OCI-LY1 (cell line): ENCODE data around the gene PTPRN2.

Experiments
- H2AFZ ChIP-seq: fragments of 200-600 bp; sonication (generic), shearing (Covaris generic); 2 replicates; pipeline ENCODE4 v1.6.0; 2014; ENCODE audit warnings: antibody characterized with exemption, mild to moderate bottlenecking, low read length
- H3F3A ChIP-seq: fragments of 200-600 bp; sonication (generic), shearing (Covaris generic); 2 replicates; pipeline ENCODE4 v1.6.0; 2014; ENCODE audit warnings: mild to moderate bottlenecking, antibody characterized with exemption, low read length, moderate library complexity; ENCODE audit not compliant: insufficient read depth
- H3K27ac ChIP-seq: fragments of 200-600 bp; sonication (generic); 2 replicates; pipeline ENCODE4 v1.5.1; 2014; ENCODE audit warnings: low read length, mixed run types, mild to moderate bottlenecking, low read depth; ENCODE audit not compliant: poor library complexity, severe bottlenecking
- H3K27me3 ChIP-seq: fragments of 200-600 bp; sonication (generic); 2 replicates; pipeline ENCODE4 v1.6.0; 2014; ENCODE audit warnings: antibody characterized with exemption, mild to moderate bottlenecking, low read length, moderate library complexity; ENCODE audit not compliant: insufficient read depth
- H3K36me3 ChIP-seq: fragments of 200-600 bp; sonication (generic); 2 replicates; pipeline ENCODE4 v1.6.1; 2014; ENCODE audit warnings: mild to moderate bottlenecking, antibody characterized with exemption, low read length, moderate library complexity, mixed read lengths; ENCODE audit not compliant: insufficient read depth
- H3K4me1 ChIP-seq: fragments of 200-600 bp; sonication (generic); 2 replicates; pipeline ENCODE4 v1.5.1; 2014; ENCODE audit warnings: mild to moderate bottlenecking, low read length, moderate library complexity; ENCODE audit not compliant: insufficient read depth, severe bottlenecking
- H3K4me2 ChIP-seq: fragments of 200-600 bp; sonication (generic), shearing (Covaris generic); 2 replicates; pipeline ENCODE4 v1.6.1; 2014; ENCODE audit warnings: low read length
- H3K4me3 ChIP-seq: fragments of 200-600 bp; sonication (generic); 2 replicates; pipeline ENCODE4 v1.5.1; 2014; ENCODE audit warnings: low read length, low read depth, mild to moderate bottlenecking, mixed read lengths; ENCODE audit not compliant: poor library complexity, severe bottlenecking
- H3K79me2 ChIP-seq: fragments of 200-600 bp; shearing (Covaris generic); 2 replicates; pipeline ENCODE4 v1.6.1; 2016; ENCODE audit warnings: mixed run types, low read length, mixed read lengths; ENCODE audit not compliant: insufficient read depth
- H3K9ac ChIP-seq: fragments of 200-600 bp; sonication (generic), shearing (Covaris generic); 2 replicates; pipeline ENCODE4 v1.6.1; 2014; ENCODE audit warnings: mild to moderate bottlenecking, low read length, mixed read lengths
- H3K9me2 ChIP-seq: fragments of 200-600 bp; sonication (generic), shearing (Covaris generic); 2 replicates; pipeline ENCODE4 v1.6.1; 2014; ENCODE audit warnings: low read depth, mild to moderate bottlenecking, low read length, mixed read lengths
- H3K9me3 ChIP-seq: fragments of 200-600 bp; shearing (Covaris generic); 2 replicates; pipeline ENCODE4 v1.6.1; 2014; ENCODE audit warnings: low read length, mixed read lengths
- H4K20me1 ChIP-seq: fragments of 200-600 bp; sonication (generic), shearing (Covaris generic); 2 replicates; pipeline ENCODE4 v1.6.0; 2016; ENCODE audit warnings: mild to moderate bottlenecking, low read length; ENCODE audit not compliant: insufficient read depth
- CTCF ChIP-seq: fragments of 200-600 bp; sonication (generic), shearing (Covaris generic); IDR thresholded peaks from 2 replicates; pipeline ENCODE4 v1.5.1; 2017; ENCODE audit warnings: mild to moderate bottlenecking, antibody characterized with exemption, low read length, moderate library complexity, mixed read lengths
- EZH2 ChIP-seq: fragments of 200-600 bp; sonication (generic), shearing (Covaris generic); IDR thresholded peaks from 2 replicates; pipeline ENCODE4 v1.8.0; 2017; ENCODE audit warnings: borderline replicate concordance, mixed run types, mild to moderate bottlenecking, antibody characterized with exemption, low read length, moderate library complexity, mixed read lengths

PTPRN2 gene

GRCh38 chr7:158367634-158367982 lies 220.0 kb downstream of the PTPRN2 start:
- Histone ChIP-seq H3K4me1 (no peaks in the 10 kb centered on the region), H3K36me3 (no peaks in the 10 kb centered on the region), H3K4me2 (no peak overlapping the region), H3K9me2 (no peaks in the 10 kb centered on the region), H3K9me3 (no peaks in the 10 kb centered on the region), H3K4me3 (no peak overlapping the region), H3K9ac (no peak overlapping the region), H2AFZ (no peak overlapping the region), H3K79me2 (no peaks in the 10 kb centered on the region), H4K20me1 (no peaks in the 10 kb centered on the region), H3F3A (no peaks in the 10 kb centered on the region), H3K27ac (no peak overlapping the region), H3K27me3 (peaks cover 3% of the 10 kb centered on the region; the same call in 1 of the 2 replicates)
- TF ChIP-seq CTCF (no peak), EZH2 (no peak)

DNA sequence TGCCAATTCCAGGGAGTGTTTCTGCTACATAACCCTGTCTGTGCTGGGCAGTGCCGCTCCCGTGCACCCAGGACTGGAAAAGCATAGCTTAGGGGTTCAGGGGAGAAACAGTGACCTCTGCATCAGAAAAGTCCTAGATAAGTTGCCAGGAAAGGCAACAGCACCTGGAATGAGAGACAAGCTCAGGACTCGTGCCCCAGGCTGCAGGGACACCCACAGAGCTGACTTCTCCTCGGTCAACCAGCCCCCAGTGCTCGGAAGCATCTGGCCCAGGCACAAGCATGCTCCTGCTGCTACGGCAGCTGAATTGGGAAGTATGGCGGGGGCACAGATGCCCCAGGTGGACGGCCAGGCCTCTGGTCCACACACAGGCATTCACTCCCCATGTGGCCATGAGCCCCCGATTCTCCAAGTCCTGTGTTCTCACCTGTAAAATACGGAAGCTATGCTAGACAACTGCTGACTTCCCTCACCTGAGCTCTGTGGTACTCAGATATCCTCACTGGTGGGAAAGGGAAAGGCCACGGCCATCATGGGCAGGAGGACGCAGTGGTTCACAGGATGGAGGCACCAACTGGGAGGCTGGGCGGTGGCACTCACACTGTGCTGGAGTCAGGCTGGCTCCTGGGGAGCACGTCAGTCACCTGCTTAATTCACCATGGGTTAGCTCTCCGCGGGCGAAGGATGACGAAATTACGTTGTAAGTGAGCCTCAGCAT lies 220.5 kb downstream of the PTPRN2 start:
- no peak overlapping the region for H3K4me2 ChIP-seq
- no peak overlapping the region for H3K9ac ChIP-seq
- H3K27me3 ChIP-seq = 0 out of 2 replicates have a peak, but pooled peaks cover 3% of the 10 kb centered on the region
- no peaks in the 10 kb centered on the region for H4K20me1 ChIP-seq
- no peaks in the 10 kb centered on the region for H3K9me3 ChIP-seq
- H3K4me1 ChIP-seq = no peaks in the 10 kb centered on the region
- TF ChIP-seq CTCF (no peak), EZH2 (no peak)
- no peaks in the 10 kb centered on the region for H3K79me2 ChIP-seq
- H3K4me3 ChIP-seq = no peak overlapping the region
- H3K36me3 ChIP-seq = no peaks in the 10 kb centered on the region
- H3K27ac ChIP-seq = no peak overlapping the region
- H2AFZ ChIP-seq = no peak overlapping the region
- H3K9me2 ChIP-seq = no peaks in the 10 kb centered on the region
- H3F3A ChIP-seq = no peaks in the 10 kb centered on the region

DNA sequence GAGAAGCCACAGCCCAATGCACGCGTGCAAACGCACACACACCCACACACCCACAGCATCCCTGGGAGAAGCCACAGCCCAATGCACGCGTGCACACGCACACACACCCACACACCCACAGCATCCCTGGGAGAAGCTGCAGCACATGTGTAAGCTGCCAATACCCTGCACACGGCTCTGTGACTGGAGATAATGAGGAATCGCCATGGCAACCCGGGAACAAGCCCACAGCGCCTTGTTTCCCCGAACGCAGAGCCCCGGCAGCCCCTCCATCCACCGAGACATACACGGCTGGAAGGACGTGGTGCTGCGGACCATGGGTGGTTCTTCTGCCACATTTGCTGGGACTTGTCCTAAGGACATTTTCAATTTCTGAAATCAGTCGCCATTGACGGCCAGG lies 221.3 kb downstream of the PTPRN2 start:
- no peak overlapping the region for H3K9ac ChIP-seq
- H3K36me3 ChIP-seq = no peaks in the 10 kb centered on the region
- no peak overlapping the region for H2AFZ ChIP-seq
- no peak for TF ChIP-seq EZH2
- no peak for TF ChIP-seq CTCF
- no peaks in the 10 kb centered on the region for H3K9me2 ChIP-seq
- no peak overlapping the region for H3K4me3 ChIP-seq
- H3K4me1 ChIP-seq = no peaks in the 10 kb centered on the region
- H3K4me2 ChIP-seq = no peak overlapping the region
- 0 out of 2 replicates have a peak, but pooled peaks cover 3% of the 10 kb centered on the region for H3K27me3 ChIP-seq
- H3K9me3 ChIP-seq = no peaks in the 10 kb centered on the region
- H3K79me2 ChIP-seq = no peaks in the 10 kb centered on the region
- H4K20me1 ChIP-seq = no peaks in the 10 kb centered on the region
- no peak overlapping the region for H3K27ac ChIP-seq
- no peaks in the 10 kb centered on the region for H3F3A ChIP-seq
